Tongue (tissue), 2 donors: Measurements from ENCODE around the gene CLASP1. TPM values are rescaled to one million over a fixed set of nuclear protein-coding genes. Genes with fewer than 3 reads are reported as not detected.
"Not testable (repeated sequence)": the region's sequence is repeated elsewhere in the genome, so short reads cannot be mapped to it uniquely, and the experiment has no call there.

ENCODE experiments used
- DNase-seq: peaks from one replicate; pipeline ENCODE4 v3.0.0-alpha.2; 2015
- total RNA-seq: library from RNA; depleted of rRNA; stranded (reverse); fragments of >200 nt; gene quantifications from one replicate; pipeline ENCODE4 v1.2.3, GENCODE V29; 2014

CLASP1 gene
- total RNA-seq, 1 donor from 2014 or later: 163 TPM

GRCh38 chr2:121613774-121614173 lies 35.5 kb downstream of the CLASP1 start:
- no peak for DNase-seq

- no peak for DNase-seq
Measured at GRCh38 chr2:121613152-121613551, 36.1 kb downstream of the CLASP1 start.

- DNase-seq: no peak
Measured at GRCh38 chr2:121611730-121612705, 37.2 kb downstream of the CLASP1 start.

GRCh38 chr2:121611048-121611649 lies 38.1 kb downstream of the CLASP1 start:
- not testable (repeated sequence) for DNase-seq

- not testable (repeated sequence) for DNase-seq
Measured at GRCh38 chr2:121610487-121610874, 38.8 kb downstream of the CLASP1 start.

GRCh38 chr2:121608967-121609366 lies 40.3 kb downstream of the CLASP1 start:
- no peak for DNase-seq

GRCh38 chr2:121608367-121608766 lies 40.9 kb downstream of the CLASP1 start:
- DNase-seq: no peak

- DNase-seq: peak; percentile 61
Measured at GRCh38 chr2:121605820-121606733, 43.2 kb downstream of the CLASP1 start.

GRCh38 chr2:121603185-121603584 lies 46.1 kb downstream of the CLASP1 start:
- DNase-seq: no peak

- no peak for DNase-seq
Measured at GRCh38 chr2:121599963-121600651, 49.2 kb downstream of the CLASP1 start.

GRCh38 chr2:121598087-121598486 lies 51.2 kb downstream of the CLASP1 start:
- DNase-seq: no peak

- peak; percentile 65 for DNase-seq
Measured at GRCh38 chr2:121596221-121597080, 52.8 kb downstream of the CLASP1 start.

GRCh38 chr2:121595012-121595891 lies 54.0 kb downstream of the CLASP1 start:
- DNase-seq: peak; percentile 61

- no peak for DNase-seq
Measured at GRCh38 chr2:121591199-121591598, 58.1 kb downstream of the CLASP1 start.

GRCh38 chr2:121588357-121588756 lies 60.9 kb downstream of the CLASP1 start:
- DNase-seq: no peak

- no peak for DNase-seq
Measured at GRCh38 chr2:121587131-121587530, 62.1 kb downstream of the CLASP1 start.

GRCh38 chr2:121584741-121585140 lies 64.5 kb downstream of the CLASP1 start:
- DNase-seq: no peak

GRCh38 chr2:121583555-121583954 lies 65.7 kb downstream of the CLASP1 start:
- no peak for DNase-seq

GRCh38 chr2:121582272-121582671 lies 67.0 kb downstream of the CLASP1 start:
- DNase-seq: no peak

- no peak for DNase-seq
Measured at GRCh38 chr2:121579309-121579708, 70.0 kb downstream of the CLASP1 start.
